ENCODE measurements around the gene PNMA6E.

Gene PNMA6E

GRCh38 chrX:153401133-153401764 lies at the start of gene PNMA6E:
Gene PNMA6E (minus strand): TSS chrX:153401350. CDS start chrX:153398849, 2,501 bp downstream.
- DNase-seq: no peak

- DNase-seq: no peak
Measured at GRCh38 chrX:153450949-153451277, 49.8 kb upstream of the PNMA6E start.

GRCh38 chrX:153450114-153450948 lies 49.2 kb upstream of the PNMA6E start:
- DNase-seq: no peak

- DNase-seq: no peak
Measured at GRCh38 chrX:153449368-153450113, 48.4 kb upstream of the PNMA6E start.

- DNase-seq: no peak
Measured at GRCh38 chrX:153448556-153449367, 47.6 kb upstream of the PNMA6E start.

GRCh38 chrX:153447581-153447960 lies 46.4 kb upstream of the PNMA6E start:
- no peak for DNase-seq

- no peak for DNase-seq
Measured at GRCh38 chrX:153446950-153447580, 45.9 kb upstream of the PNMA6E start.

GRCh38 chrX:153446636-153446936 lies 45.4 kb upstream of the PNMA6E start:
- DNase-seq: no peak

- DNase-seq: no peak
Measured at GRCh38 chrX:153445856-153446635, 44.9 kb upstream of the PNMA6E start, which contains the start of gene TREX2. Gene TREX2 (minus strand): TSS chrX:153446056. CDS start chrX:153445430, 626 bp downstream.

GRCh38 chrX:153445106-153445855 lies 44.1 kb upstream of the PNMA6E start:
- DNase-seq: no peak

GRCh38 chrX:153444333-153445011 lies 43.3 kb upstream of the PNMA6E start:
- no peak for DNase-seq

- DNase-seq: no peak
Measured at GRCh38 chrX:153443476-153444332, 42.6 kb upstream of the PNMA6E start.

- DNase-seq: no peak
Measured at GRCh38 chrX:153442463-153442862, 41.3 kb upstream of the PNMA6E start.

GRCh38 chrX:153441981-153442380 lies 40.8 kb upstream of the PNMA6E start:
- DNase-seq: no peak

- no peak for DNase-seq
Measured at GRCh38 chrX:153441296-153441695, 40.1 kb upstream of the PNMA6E start.

GRCh38 chrX:153440556-153441135 lies 39.5 kb upstream of the PNMA6E start:
- no peak for DNase-seq

- DNase-seq: no peak
Measured at GRCh38 chrX:153439977-153440376, 38.8 kb upstream of the PNMA6E start.

GRCh38 chrX:153438532-153438931 lies 37.4 kb upstream of the PNMA6E start:
- no peak for DNase-seq

- no peak for DNase-seq
Measured at GRCh38 chrX:153435845-153436244, 34.7 kb upstream of the PNMA6E start.
